OCI-LY1 (cell line): Measurements from ENCODE around the gene PRRG4.

Experiments
- EZH2 ChIP-seq: fragments of 200-600 bp; sonication (generic), shearing (Covaris generic); IDR thresholded peaks from 2 replicates; pipeline ENCODE4 v1.8.0; 2017; ENCODE audit warnings: borderline replicate concordance, mixed run types, mild to moderate bottlenecking, antibody characterized with exemption, low read length, moderate library complexity, mixed read lengths
- TF ChIP-seq, protein P1 (sequence below): fragments of 200-600 bp; sonication (generic), shearing (Covaris generic); IDR thresholded peaks from 2 replicates; pipeline ENCODE4 v1.5.1; 2017; ENCODE audit warnings: mild to moderate bottlenecking, antibody characterized with exemption, low read length, moderate library complexity, mixed read lengths

DNA sequence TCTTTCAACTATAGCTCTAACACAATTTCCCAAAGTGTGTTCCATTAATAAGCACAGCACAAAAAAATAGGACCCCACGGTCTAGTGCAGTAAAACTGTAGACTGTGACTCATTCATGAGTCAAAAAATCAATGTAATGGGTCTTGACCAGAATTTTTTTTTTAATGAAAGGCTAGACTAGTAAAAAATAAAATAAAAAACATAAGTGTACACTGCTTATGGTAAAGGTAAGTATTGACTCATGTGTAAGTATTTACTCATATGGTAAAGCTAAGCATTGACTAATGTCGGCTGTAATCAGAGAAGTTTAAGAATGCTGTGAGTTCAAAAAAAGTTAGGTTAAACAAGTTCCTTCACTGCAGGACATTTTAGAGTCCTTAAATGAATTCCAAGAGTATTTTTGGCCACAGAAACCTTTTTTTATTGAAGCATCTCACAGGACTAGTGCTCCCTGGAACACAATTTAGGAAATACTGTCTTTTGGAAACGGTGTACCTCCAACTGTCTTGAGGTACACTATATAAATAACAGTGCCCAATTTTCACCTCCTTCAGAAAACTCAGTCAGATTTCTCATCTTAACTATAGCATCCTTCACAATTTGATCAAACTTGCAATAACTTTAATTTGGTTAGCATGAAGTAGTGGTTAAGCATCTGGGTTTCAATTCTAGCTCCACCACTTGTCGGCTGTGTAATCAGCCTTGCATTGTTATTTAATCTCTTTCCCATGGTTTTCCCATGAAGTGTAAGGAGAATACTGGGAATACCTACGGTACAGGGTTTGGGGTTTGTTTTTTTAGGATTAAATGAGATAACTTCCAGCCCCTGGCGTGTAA lies 37.4 kb upstream of the PRRG4 start:
- TF ChIP-seq, protein P1, sequence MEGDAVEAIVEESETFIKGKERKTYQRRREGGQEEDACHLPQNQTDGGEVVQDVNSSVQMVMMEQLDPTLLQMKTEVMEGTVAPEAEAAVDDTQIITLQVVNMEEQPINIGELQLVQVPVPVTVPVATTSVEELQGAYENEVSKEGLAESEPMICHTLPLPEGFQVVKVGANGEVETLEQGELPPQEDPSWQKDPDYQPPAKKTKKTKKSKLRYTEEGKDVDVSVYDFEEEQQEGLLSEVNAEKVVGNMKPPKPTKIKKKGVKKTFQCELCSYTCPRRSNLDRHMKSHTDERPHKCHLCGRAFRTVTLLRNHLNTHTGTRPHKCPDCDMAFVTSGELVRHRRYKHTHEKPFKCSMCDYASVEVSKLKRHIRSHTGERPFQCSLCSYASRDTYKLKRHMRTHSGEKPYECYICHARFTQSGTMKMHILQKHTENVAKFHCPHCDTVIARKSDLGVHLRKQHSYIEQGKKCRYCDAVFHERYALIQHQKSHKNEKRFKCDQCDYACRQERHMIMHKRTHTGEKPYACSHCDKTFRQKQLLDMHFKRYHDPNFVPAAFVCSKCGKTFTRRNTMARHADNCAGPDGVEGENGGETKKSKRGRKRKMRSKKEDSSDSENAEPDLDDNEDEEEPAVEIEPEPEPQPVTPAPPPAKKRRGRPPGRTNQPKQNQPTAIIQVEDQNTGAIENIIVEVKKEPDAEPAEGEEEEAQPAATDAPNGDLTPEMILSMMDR = no peak
- TF ChIP-seq EZH2 = no peak
